Fibroblast of skin of back (primary cell): ENCODE results near the gene C3orf22.
A peak's percentile ranks its signal among the peaks of the same experiment; 100 is the strongest.

ENCODE experiments used
- DNase-seq: peaks from one replicate; pipeline ENCODE4 v3.0.0-alpha.2; 2013

Gene C3orf22

GRCh38 chr3:126511291-126511690, 47.4 kb downstream of the C3orf22 start:
- no peak for DNase-seq

- no peak for DNase-seq
Measured at GRCh38 chr3:126510308-126510910, 48.3 kb downstream of the C3orf22 start.

GRCh38 chr3:126509597-126510307, 49.0 kb downstream of the C3orf22 start:
- no peak for DNase-seq

GRCh38 chr3:126508564-126508964, 50.2 kb downstream of the C3orf22 start:
- DNase-seq, result peak; percentile 64

GRCh38 chr3:126507886-126508285, 50.8 kb downstream of the C3orf22 start:
- no peak for DNase-seq

- DNase-seq, result no peak
Measured at GRCh38 chr3:126503701-126504100, 55.0 kb downstream of the C3orf22 start.

GRCh38 chr3:126502656-126503055, 56.1 kb downstream of the C3orf22 start:
- DNase-seq, result no peak

- no peak for DNase-seq
Measured at GRCh38 chr3:126501736-126502135, 57.0 kb downstream of the C3orf22 start.

GRCh38 chr3:126501054-126501453, 57.7 kb downstream of the C3orf22 start:
- no peak for DNase-seq

GRCh38 chr3:126500016-126500415, 58.7 kb downstream of the C3orf22 start:
- no peak for DNase-seq
